Left renal cortex interstitium (tissue), 4 donors: ENCODE data around the gene RPS6KA2. TPM values are rescaled to one million over a fixed set of nuclear protein-coding genes. Genes with fewer than 3 reads are reported as not detected.

Experiments used
- DNase-seq, 4 donors: peaks; one replicate each; pipeline ENCODE4 v3.0.0-alpha.2; 2013; ENCODE audit warnings: low read depth in 4 of 4, low spot score in 2 of 4, missing footprints in 1 of 4
- polyA plus RNA-seq, 4 donors: library from polyadenylated mRNA; unstranded; fragments of 120-200 nt; gene quantifications; one replicate each; pipeline ENCODE4 v1.2.1, GENCODE V29; 2013; ENCODE audit not compliant: insufficient read length in 4 of 4

The RPS6KA2 gene
- polyA plus RNA-seq, 4 donors = 25.2 to 30.5 (median 29.9) TPM

DNA sequence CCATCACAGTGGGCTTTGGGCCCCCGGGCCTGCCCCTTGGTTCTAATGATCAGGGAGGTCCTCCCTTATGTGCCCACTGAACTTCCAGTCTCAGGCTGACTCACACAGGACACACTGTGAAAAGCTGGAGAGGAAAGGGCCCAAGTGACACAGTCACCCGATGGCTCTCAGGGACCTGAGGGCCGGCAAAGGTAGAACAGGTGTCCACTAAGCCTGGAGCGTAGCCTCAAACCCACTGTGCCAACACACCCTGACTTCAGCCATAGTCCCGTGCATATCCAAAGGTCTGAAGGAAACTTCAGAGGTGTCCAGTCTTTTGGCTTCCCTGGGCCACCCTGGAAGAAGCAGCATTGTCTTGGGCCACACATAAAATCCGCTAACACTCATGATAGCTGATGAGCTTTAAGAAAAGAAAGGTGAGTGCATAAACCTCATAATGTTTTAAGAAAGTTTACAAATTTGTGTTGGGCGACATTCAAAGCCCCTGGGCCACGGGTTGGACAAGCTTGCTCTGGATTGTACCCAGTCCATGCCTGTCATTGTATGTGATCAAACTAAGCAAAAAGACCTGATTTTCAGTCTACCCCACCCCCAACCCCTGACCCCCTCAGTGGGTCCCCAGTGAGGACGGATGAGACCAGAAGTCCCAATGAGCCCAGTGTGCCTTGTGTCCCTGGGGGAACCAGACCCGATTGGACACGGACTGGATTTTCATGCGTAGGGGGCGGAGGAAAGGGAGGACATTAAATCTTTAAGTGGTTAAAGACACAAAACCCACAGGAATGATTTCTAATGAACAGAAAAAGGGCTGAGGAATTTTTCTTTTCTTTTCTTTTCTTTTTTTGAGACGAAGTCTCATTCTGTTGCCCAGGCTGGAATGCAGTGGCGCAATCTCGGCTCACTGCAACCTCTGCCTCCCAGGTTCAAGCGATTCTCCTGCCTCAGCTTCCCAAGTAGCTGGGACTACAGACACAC is 46.7 kb downstream of the RPS6KA2 start:
- no peak for DNase-seq

DNA sequence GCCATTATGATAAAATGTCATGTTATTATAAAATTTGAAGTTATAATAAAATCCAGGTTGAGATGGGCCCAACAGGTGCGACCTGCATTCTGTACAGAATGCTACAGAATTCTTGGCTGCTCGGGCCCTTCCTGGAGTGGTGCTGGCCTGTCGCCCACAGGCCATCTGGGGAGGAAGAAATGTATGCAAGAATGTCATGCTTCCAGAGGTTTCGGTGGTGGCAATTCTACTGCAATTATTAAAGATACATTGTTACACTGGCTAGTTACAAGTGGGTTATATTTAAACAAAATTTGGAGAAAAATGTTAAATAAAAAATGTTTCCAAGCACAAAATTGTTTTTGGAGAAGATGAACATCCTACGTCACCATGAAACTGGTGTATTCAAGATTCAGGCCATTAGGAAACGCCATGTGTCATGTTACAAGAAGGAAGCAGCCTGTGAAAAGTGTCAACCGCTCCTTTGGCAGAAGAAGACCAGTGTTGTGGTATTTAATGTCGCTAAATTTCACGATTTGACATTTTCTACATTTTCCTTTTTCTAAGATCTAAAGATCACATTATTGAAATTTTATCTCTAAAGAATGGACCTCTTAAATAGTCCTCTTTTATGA is 47.7 kb downstream of the RPS6KA2 start:
- DNase-seq = no peak

DNA sequence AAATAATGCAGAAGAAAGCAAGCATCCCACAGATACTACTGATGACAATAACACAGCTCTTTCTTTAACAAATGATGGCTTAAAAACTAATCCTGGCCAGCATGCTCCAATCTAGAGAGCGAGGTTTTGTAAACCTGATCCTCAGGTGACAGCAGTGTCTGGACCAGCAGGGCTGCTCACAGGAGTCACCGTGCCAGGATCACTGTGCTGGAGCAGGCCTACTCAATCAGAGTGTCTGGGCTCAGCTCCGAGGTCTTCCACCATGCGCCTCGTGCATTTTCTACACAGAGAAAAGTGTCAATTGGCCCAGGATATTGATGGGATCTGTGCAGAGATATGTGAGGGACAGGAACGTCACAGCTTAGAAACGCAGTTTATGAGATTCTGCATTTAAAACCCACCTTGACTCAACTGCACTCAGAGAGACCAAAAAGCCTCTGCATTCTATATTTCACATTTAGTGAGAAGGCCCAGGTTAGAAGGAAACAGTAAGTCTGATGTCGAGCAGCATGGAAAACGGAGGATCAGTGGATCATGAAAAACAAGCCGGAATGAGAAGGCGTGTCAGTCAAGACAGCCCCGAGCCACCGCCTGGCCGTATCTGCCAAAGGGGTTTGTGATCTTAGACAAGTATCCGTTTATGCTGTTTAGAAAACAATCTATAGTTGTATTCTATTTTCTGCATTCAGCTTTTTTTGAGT is 48.4 kb downstream of the RPS6KA2 start:
- no peak for DNase-seq

DNA sequence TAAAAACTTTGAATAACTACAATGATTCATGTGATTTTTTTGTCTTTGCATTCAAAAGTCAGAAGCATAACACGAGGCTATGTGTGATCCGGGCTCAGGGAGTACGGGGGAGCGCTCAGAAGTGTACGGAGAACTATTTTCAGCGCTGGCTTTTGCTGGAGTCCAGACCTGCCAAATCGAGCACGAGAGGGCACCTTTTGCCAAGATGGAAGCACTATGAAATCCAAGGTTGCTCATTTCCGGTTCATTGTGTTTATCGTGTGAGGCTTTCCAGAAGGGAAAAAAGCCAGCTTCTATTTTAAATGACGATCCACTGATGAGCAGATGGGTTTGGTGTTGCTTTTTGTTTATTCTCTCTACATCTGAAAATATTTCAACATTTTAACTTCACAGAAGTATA is 51.8 kb downstream of the RPS6KA2 start:
- no peak for DNase-seq

DNA sequence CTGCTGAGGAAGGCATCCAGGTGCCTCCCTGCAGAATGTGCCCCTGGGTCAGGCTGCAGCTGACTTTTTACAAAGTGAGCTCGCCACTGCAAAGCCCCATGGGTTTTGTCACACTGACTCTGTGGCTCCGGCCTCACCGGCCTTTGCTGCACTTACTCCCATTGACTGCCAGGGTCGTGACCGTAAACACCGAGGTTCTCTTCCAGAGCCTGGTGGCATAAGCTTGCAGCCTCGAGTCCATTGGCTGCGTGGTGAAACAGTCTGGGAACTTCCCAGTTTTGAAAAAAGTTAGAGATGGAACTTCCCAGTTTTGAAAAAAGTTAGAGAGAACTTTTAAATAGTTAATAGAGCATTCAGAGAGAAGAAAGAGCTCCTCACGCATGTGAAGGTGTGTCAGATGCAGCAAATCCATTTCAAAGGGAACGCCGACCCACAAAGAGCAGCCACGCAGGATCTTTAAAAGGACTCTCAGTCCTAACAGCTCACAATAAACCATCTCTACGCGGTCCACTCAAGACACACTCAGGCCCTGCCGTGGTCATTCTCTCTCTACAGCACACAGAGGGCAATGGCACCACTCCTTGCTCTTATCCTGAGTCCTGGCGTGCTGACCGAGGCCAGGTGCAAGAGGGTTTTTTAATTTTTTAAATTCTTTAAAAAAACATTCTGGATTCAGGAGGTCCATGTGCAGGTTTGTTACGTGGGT is 53.4 kb downstream of the RPS6KA2 start:
- no peak for DNase-seq

DNA sequence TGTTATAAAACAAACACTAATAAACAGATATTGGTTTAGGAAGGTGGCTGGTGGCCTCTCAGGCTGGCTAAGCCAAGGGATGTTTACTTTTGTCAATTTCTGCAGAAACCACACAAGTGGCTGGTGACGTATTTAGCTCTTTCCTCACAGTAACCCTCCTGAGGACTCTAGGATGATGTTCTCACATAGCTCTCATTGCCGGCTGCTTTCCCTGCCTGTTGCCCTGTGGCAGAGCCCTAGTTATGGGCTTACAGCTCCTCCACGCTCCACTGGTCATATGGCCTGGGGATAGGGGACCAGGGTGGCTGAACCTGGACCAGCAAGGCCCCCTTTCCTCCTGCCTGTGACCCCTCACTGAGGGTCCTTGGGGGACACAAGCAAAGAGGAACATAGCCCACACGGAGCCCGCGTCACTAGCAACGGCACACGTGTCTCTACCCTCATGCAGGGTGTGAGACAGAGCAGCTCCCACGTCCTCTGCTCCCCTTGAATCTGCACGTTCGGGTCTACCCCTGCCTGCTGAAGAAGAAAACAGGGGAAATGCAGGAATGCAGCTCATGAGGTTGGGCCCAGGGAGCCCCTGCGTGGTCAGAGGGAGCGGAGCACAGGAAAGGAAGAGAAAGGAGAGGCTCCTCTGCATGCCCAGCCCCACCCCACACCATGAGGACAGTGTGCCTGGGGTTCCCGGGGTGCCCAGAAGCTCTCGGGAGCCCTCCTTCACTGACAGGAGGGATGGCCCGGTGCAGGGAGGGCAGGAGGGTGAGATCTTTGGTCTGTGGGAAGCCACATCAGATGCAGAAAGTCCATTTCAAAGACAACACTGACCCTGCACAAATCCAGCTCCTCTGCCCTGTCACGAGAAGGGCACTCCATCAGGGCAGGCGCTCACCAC is 54.4 kb downstream of the RPS6KA2 start:
- DNase-seq = no peak

DNA sequence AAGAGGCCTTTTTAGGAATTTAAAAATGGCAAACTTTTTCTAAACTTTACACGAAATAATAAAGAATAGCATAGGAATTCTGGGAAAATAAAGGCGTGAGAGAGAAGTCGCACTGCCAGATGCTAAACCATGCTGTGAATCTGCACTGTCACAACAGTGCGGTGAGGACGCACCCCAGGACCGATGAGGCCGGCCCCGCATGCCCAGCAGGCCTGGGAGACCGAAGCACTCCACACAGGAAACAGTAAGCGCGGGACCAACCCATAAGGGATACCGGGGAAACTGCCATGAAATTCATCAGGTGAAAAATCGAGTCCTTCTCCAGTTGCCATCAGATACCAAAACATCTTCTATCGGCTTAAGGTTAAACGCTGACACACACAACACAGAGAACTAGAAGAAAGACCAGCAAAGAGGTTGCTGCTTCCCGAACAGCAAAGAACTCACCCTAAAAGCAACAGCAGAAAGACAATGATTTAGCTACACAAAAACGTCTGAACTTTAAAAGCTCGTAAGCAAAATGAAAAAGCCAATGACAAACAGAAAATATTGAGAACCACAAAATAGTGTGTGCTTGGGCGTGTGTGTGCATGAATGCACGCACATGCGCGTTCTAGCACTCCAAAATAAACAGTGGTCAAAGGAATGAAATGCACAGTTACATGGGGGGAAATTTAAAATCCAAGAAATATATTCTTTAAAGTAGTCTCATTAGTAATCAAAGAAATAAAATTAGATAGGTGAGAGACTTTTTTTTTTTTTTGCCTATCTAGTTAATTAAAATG is 55.9 kb downstream of the RPS6KA2 start:
- DNase-seq = no peak

DNA sequence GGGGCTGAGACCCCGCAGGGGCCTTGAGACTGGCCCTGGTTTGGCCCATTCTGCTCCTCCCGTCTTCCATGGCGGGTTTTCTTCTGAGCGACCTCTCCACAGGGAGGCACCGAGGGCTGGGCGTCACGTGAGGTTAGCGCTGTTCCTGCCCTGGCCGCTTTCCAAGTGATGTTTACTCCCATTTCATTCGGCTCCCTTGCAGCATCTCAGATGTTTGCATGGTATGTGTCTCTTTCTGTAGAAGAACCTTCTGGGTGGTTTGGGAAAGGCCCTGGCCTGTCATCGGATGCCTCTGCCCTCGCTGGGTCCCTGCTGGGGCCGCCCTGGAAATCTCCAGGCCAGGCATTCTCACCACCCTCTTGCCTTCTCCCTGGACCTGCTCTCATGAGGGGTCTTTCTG is 57.8 kb downstream of the RPS6KA2 start:
- DNase-seq = no peak

DNA sequence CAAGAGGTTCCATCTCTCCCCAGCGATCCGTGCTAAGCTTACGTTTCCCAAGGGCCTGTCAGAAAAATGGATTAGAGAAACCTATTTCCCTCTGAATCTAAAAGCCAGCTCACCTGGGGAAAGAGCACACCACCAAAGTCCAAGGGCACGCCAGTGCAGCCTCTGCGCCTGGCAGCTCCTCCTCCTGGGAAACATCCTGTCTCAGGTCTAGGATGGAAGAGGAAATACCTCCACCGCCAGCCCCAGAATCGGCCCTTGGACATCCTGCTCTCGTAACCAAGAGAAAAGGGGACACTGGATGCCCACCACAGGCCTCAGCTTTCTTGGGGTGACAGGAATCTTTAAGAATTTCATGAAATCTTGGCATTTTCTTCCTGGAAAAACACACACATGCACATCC is 59.2 kb downstream of the RPS6KA2 start:
- no peak for DNase-seq

DNA sequence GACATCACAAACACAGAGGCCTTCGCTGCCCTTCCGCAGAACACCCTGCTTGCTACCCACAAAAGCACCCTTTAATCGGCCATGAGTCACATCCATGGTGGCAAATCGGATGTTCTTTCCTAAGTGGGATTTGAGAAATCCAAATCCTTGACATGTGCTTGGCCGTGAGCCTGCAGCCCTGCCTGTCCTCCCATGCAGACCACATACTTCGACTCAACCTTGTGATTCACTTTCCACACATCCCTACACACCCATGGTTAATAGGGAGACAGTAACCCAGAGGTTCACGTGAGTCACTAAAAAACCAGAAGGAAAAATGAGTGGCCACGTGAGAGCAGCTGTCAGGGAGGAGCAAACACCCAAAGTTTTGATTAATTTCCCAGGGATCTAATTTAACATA is 59.9 kb downstream of the RPS6KA2 start:
- DNase-seq = no peak

DNA sequence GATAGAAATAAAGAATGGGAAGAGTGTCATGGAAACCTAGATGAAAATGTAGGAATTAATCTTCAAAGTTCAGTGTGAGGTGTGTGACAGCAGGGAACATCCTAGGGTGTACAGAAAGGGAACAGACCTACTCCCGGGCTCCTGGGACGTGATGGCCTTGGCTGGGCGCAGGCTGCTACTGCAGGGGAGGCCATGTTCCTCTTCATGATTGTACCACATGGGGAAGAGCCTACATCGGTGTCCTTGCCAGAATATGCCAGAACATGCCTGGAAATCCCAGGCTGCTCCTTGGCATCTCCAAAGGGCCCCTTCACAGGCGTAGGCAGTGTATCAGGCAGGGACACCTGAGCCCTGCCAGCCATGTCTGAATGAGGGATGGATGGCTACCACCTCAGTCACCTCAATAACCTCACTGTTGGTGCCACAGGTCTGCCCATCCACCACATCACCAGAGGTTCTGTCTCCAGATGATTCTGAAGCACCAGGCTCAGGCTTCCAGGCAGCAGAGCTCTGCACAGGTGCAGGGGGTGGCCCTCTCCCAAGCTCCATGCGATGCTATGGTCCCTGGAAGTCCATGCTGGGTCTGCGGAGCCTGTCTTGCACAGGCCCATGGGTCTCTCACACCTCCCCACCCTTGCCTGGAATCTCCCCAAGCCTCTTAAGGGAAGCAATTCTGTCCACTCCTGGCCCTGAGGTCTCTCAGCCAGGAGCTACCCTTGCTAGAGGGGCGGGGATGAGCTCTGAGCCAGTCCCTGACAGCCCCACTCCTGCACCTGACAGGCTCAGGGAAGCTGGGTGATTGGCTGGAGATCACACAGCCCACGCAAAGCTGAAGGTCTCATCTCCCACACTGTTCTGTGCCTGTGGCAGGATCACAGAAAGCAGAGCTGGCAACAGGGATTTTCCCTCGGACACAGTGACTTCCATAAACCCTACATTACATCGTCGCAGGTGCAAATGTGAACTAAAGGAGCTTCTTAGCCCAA is 60.7 kb downstream of the RPS6KA2 start:
- DNase-seq = no peak

DNA sequence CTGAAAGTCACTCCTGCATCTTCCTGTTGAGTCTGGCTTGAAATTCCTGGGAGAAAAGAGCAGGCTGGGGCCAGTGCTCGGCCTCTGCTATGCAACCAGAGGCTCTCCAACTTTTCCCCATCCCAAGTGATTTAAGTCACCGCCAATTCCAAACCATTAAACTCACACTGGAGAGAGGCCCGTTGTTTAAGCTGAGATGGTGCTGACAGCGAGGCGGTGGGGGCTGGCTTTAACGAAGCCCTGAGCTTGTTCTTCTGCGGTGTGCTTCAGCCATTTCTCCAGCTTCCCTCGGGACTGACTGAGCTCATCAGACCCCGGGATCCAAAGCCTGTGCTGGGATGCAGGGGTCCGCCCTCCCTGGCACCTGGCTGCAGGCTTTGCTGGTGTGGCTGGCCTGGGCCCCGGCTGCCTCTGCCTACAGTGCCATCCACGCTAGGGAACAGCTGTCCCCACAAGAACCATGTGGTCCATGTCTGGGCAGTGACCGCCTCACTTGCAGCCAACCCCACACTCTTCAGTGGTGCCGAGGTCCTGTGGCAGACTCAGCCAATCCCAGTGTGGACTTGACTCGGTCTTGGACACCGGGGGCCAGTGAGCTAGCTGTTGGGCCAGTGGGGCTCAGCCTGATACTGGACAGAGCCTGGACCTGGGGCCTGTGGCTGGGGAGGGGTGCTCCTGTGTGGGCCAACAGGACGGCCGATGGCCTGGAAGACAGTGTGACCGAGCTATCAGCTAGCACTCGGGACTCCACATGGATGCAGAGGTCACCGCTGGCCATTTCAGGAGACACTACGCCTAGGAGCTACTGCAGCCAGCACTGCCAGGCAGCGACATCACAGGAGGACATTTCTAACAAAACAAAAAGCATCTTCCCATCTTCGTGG is 61.7 kb downstream of the RPS6KA2 start:
- no peak for DNase-seq

DNA sequence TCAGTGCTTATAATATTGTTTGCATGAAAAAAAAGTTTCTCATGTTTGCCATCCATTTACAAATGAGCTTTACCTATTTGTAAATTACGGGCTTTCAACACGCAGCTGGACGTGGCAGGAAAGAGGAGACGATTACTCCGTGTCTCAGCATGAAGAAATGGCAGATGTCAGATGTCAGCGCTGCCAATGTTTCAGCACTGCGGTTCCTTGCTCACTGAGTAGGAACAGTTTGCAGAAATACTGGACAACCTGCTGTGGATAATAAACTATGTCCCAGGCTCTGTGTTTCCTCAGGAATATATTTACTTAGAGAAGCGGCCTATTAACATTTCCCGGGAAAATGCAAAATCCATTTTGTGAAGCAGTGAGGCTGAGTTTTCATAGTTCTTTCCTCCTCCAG is 63.2 kb downstream of the RPS6KA2 start:
- DNase-seq = no peak

DNA sequence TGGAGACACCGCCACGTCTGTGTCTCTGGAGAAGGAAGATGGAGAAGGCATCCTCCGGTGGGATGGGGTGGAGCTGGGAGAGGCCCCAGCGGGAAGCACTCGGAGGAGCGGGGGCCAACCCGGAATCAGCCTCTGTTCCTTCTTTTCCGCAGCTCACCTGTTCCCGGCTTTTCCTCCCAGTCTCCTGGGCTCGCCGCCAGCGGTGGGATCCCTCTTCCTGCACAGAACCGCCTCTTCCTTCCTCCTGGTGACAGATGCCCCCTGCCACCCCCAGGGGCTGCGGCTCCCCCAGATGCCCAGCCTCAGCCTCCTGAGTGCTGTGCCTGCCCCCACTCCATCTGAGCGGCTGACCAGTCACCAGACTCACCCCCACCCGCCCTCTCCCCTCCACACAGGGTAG is 63.9 kb downstream of the RPS6KA2 start:
- DNase-seq = no peak

DNA sequence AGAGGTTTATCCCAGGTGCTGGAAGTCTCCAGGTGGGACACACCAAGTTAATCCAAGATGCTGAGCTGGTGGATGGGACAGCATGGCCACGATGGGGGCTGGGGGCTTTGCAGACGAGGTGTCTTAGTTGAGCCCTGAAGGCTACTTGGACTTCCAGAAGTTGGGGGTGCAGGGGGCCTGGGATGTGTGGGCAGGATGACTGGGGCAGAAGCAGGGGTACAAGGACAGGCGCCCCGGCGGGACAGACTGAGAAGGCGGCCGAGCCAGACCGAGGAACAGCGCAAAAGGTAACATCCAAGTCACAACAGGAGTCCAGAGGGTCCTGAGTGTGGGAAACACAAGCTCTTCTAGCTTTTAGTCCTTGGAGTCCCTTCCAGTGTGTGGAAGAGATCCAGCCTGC is 64.3 kb downstream of the RPS6KA2 start:
- no peak for DNase-seq

DNA sequence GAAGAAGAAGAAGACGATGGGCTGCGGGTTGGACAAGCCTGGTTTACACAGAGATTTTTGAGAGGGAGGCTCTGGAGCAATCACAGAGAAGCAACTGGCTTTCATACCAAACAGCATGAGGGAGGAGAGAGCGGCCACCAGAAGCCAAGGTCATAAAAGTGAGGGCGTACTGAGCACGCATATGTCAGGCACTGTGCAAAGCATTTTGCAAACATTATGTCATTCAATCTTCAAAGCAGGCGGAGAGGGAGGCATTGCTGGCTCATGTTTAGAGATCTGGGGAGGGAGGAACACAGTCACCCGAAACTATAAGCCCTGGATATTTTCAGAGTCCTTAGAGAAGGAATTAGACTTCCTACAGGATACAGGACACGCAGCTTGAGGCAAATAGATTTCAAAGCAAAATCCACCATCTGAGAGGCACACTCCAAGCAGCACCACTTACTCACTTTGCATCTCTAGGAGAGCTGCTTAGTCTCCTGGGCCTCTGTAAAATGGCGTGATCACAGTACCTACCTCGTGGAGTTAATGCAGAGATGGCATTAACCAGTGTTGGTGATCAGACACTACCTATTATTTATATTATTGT is 65.2 kb downstream of the RPS6KA2 start:
- DNase-seq = no peak

DNA sequence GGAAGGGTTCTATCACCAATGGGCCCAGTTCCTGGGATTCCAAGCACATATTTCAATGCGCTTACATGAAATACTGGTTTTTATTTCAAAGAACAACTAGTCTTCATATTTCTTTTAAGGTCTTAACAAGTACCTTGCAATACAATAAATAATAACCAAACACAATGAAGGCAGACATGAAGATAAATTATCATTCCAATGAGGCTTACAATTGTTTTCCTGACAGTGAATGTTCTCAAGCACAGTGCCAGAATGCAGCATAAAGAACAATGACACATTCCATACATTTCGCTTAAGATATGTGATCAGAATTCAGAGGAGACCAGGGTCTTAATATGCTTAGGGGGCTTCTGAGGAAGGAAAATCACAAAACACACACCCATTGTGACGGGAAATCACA is 66.8 kb downstream of the RPS6KA2 start:
- no peak for DNase-seq
